ENCODE results near the gene LKAAEAR1. TPM values are rescaled to one million over a fixed set of nuclear protein-coding genes. Genes with fewer than 3 reads are reported as not detected.

The LKAAEAR1 gene
- total RNA-seq, 2 donors from 2014 or later: not detected

DNA sequence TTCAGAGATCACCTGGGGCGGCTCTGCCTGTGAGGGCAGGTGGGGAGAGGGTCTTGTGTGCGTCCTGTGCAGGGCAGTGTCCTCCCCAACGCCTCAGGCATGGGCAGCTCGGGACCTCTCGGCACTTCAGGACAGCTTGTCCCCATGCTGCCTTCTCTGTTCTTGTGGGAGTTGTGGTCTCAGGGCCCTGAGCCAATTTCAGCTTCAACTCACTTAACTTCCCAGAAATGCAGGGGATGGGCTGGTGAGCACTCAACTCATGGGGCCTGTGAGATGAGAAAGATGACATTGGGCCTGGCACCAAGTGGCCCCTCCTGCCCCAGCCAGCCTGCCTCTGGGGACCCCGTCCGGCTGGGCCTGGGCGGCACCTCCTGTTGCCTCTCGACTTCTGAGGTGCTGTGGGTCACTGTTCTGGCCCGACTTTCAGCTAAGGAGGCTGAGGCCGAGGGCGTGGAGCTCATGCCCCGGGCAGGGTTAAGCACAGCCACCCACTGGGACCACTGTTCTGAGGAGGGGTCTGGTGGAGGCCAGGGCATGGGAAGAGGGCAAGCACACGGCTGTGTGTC lies 11.6 kb downstream of the LKAAEAR1 start:
- H3K27ac Mint-ChIP-seq: no peak overlapping the region
- H3K27me3 Mint-ChIP-seq (ENCODE audit: insufficient read depth): no peaks in the 10 kb centered on the region
- no peaks in the 10 kb centered on the region for H3K27me3 ChIP-seq (ENCODE audit: control insufficient read depth, insufficient read depth, low read length, poor library complexity, severe bottlenecking)
- H3K9ac ChIP-seq (ENCODE audit: extremely low read depth, low read length, poor library complexity, severe bottlenecking): no peak overlapping the region
- H3K27ac ChIP-seq (ENCODE audit: low read depth, low read length): no peak overlapping the region
- H3K4me1 Mint-ChIP-seq: no peaks in the 10 kb centered on the region
- no peaks in the 10 kb centered on the region for H3K9me3 Mint-ChIP-seq
- 86 to 92% methylated on average over 5 to 14 of the region's 14 CpGs for WGBS, 2 experiments (ENCODE audit: insufficient coverage in 1 of 2, insufficient read length in 1 of 2)
- H3K9me3 ChIP-seq (ENCODE audit: control insufficient read depth, low read length): no peaks in the 10 kb centered on the region
- H3K36me3 Mint-ChIP-seq (ENCODE audit: low read depth): peaks cover 4% of the 10 kb centered on the region
- H3K4me3 ChIP-seq (ENCODE audit: low read length): no peak overlapping the region
- TF ChIP-seq, protein P1, sequence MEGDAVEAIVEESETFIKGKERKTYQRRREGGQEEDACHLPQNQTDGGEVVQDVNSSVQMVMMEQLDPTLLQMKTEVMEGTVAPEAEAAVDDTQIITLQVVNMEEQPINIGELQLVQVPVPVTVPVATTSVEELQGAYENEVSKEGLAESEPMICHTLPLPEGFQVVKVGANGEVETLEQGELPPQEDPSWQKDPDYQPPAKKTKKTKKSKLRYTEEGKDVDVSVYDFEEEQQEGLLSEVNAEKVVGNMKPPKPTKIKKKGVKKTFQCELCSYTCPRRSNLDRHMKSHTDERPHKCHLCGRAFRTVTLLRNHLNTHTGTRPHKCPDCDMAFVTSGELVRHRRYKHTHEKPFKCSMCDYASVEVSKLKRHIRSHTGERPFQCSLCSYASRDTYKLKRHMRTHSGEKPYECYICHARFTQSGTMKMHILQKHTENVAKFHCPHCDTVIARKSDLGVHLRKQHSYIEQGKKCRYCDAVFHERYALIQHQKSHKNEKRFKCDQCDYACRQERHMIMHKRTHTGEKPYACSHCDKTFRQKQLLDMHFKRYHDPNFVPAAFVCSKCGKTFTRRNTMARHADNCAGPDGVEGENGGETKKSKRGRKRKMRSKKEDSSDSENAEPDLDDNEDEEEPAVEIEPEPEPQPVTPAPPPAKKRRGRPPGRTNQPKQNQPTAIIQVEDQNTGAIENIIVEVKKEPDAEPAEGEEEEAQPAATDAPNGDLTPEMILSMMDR (conservative IDR thresholded peaks at IDR 0.05): no peak
- H3K4me1 ChIP-seq (ENCODE audit: control insufficient read depth, insufficient read depth, low read length): no peaks in the 10 kb centered on the region
- DNase-seq: no peak
- H3K36me3 ChIP-seq (ENCODE audit: control insufficient read depth, insufficient read depth, low read length): no peaks in the 10 kb centered on the region
- H3K4me3 Mint-ChIP-seq: no peak overlapping the region

DNA sequence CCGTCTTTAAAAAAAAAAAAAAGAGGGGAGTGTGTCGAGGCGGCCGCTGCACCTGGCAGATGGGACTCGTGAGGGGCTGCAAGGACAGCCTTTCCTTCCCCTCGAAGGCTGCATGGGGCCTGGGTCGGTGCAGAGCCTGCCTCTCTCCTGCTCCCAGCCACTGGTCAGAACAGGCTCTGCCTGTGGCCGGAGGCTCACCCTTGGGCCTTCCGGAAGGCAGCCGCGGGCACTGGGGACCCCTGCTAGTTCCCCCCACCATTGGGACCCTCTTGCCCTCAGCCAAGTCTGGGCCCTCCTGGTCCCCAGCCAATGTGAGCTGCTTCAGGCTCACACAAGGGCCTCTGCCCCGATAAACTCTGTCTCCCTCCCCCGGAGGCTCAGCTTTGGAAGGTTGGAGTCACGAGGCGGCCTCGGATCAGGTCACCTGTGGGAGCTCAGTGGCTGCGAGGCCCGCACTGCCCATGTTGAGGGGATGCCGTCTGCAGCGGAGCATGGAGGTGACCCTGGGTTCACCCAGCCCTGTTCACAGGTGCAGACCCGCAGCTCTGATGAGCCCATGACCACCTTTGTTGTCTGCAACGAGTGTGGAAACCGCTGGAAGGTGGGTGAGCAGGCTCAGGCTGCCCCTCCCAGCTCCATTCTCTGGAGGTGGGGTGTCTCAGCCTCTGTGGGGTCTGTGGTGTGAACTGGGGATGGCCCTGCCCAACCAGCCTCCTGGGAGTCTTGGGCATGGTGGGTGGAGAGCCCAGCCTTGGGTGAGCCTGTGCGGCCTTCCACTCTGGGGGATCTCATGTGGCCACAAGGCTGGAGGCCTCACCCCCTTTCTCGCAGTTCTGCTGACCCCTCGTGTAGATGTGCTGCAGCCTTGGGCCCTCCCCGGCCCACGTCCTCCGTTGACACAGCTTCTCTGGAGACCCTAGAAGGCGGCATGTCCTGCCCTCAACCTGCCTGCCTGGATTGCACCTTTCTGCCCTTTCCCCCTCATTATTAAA lies 12.6 kb downstream of the LKAAEAR1 start:
- no peak overlapping the region for H3K4me3 Mint-ChIP-seq
- H3K36me3 ChIP-seq (ENCODE audit: control insufficient read depth, insufficient read depth, low read length): no peaks in the 10 kb centered on the region
- 93 to 95% methylated on average over 15 to 30 of the region's 30 CpGs for WGBS, 2 experiments (ENCODE audit: insufficient coverage in 1 of 2, insufficient read length in 1 of 2)
- no peaks in the 10 kb centered on the region for H3K9me3 ChIP-seq (ENCODE audit: control insufficient read depth, low read length)
- no peak overlapping the region for H3K27ac Mint-ChIP-seq
- no peaks in the 10 kb centered on the region for H3K27me3 Mint-ChIP-seq (ENCODE audit: insufficient read depth)
- H3K27ac ChIP-seq (ENCODE audit: low read depth, low read length): no peak overlapping the region
- no peaks in the 10 kb centered on the region for H3K27me3 ChIP-seq (ENCODE audit: control insufficient read depth, insufficient read depth, low read length, poor library complexity, severe bottlenecking)
- no peak for DNase-seq
- no peaks in the 10 kb centered on the region for H3K4me1 ChIP-seq (ENCODE audit: control insufficient read depth, insufficient read depth, low read length)
- no peaks in the 10 kb centered on the region for H3K4me1 Mint-ChIP-seq
- no peaks in the 10 kb centered on the region for H3K9me3 Mint-ChIP-seq
- TF ChIP-seq, protein P1 (conservative IDR thresholded peaks at IDR 0.05): no peak
- H3K9ac ChIP-seq (ENCODE audit: extremely low read depth, low read length, poor library complexity, severe bottlenecking): no peak overlapping the region
- no peak overlapping the region for H3K4me3 ChIP-seq (ENCODE audit: low read length)
- peaks cover 4% of the 10 kb centered on the region for H3K36me3 Mint-ChIP-seq (ENCODE audit: low read depth)

GRCh38 chr20:64070244-64070993 lies 13.8 kb downstream of the LKAAEAR1 start:
- Histone ChIP-seq H3K27ac (ENCODE audit: low read depth, low read length) (no peak overlapping the region), H3K36me3 (ENCODE audit: control insufficient read depth, insufficient read depth, low read length) (no peaks in the 10 kb centered on the region), H3K9ac (ENCODE audit: extremely low read depth, low read length, poor library complexity, severe bottlenecking) (no peak overlapping the region), H3K4me3 (ENCODE audit: low read length) (no peak overlapping the region), H3K4me1 (ENCODE audit: control insufficient read depth, insufficient read depth, low read length) (no peaks in the 10 kb centered on the region), H3K27me3 (ENCODE audit: control insufficient read depth, insufficient read depth, low read length, poor library complexity, severe bottlenecking) (no peaks in the 10 kb centered on the region), H3K9me3 (ENCODE audit: control insufficient read depth, low read length) (no peaks in the 10 kb centered on the region)
- Mint-ChIP-seq H3K4me3 (no peak overlapping the region), H3K36me3 (ENCODE audit: low read depth) (peaks cover 4% of the 10 kb centered on the region), H3K27ac (no peak overlapping the region), H3K27me3 (ENCODE audit: insufficient read depth) (no peaks in the 10 kb centered on the region), H3K9me3 (no peaks in the 10 kb centered on the region), H3K4me1 (peaks cover 6% of the 10 kb centered on the region)
- WGBS, 2 experiments (ENCODE audit: insufficient coverage in 1 of 2, insufficient read length in 1 of 2): 95 to 96% methylated on average over 24 to 31 of the region's 31 CpGs
- DNase-seq: no peak
- TF ChIP-seq, protein P1 (conservative IDR thresholded peaks at IDR 0.05): no peak
